ENCODE results near the gene LRRFIP1. TPM values are rescaled to one million over a fixed set of nuclear protein-coding genes. Genes with fewer than 3 reads are reported as not detected.

The LRRFIP1 gene
- total and polyA plus RNA-seq, 2 of the 13 experiments (the other 11 are each of a cell fraction or from before 2014, with no cell fraction given) = 15.9 to 40.5 TPM

DNA sequence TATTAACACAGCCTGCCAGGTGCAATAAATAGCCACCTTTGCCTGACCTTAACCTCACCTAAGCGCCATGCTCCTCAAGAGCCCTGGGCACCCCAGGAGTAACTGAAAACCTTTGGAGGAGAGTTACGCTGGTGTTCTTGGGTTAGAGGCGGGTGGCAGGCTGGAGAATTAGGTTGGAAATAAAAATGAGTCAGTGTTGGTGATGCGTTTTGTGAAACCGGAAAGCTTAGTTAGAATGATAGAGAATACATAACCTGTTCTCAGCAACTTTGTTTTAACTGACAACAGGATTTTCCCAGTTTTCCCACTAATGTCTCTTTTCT, 17.0 kb downstream of the LRRFIP1 start:
- POLR2A ChIA-PET = no interaction called here

DNA sequence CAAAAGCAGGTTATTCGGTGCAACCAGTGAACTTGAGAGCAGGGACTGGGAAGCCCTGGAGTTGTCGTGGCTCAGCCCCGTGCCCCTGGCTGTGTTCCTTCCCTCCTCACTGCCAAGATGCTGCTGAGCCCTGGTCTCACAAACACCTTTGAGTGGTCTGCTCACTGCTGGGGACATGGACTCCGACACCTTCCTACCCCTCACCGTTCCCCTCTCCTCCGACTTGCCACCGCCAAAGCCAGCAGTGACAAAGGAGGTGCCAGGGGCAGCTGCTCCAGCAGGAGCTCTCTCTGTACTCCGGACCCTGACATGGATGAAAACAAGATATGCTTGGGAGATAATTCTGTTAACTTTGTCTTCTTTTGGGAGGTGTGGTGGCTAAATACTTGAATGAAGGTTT, 17.9 kb downstream of the LRRFIP1 start:
- no peaks in the 10 kb centered on the region for H3K27me3 ChIP-seq (ENCODE audit: control insufficient read depth in 1 of 2, insufficient read depth in 2 of 2, low read length in 2 of 2)
- no peak overlapping the region for H3K4me3 ChIP-seq (replicated peaks in 1 of 3; ENCODE audit: insufficient read depth in 1 of 3, low read depth in 2 of 3, low read length in 3 of 3)
- no peak overlapping the region for H3K9ac ChIP-seq (ENCODE audit: insufficient read depth, low read depth, low read length)
- CTCF ChIA-PET (ENCODE audit: low intra/inter-chr PET ratio, low total read pairs) = no interaction called here
- no peaks in the 10 kb centered on the region for H3K79me2 ChIP-seq (ENCODE audit: insufficient read depth, low read length)
- POLR2A ChIA-PET = interaction anchor here (0.9 kb wide), 1 partner anchor 24 kb away, joined by 3 read pairs; no protein-coding TSS in a partner anchor
- in situ Hi-C loops (cut with HindIII; ENCODE audit: extremely low pct_ligation_motif_present, low pct_unique_long_range_greater_than_20kb) (no loop called here), intact Hi-C loops (cut with micrococcal nuclease; ENCODE audit: unreplicated experiment) (no loop called here)
- ATAC-seq = no peak; the same call in 2 of the 3 replicates
- peaks cover 15% of the 10 kb centered on the region for H3K4me1 ChIP-seq (ENCODE audit: insufficient read depth, low read length)
- no peak overlapping the region for H3K27ac ChIP-seq (ENCODE audit: extremely low read length, insufficient read depth, low read length)
- TF ChIP-seq ZNF431 (CRISPR knock-in tag; IDR thresholded peaks at IDR 0.05; ENCODE audit: borderline replicate concordance, low read depth) (no peak), ZNF556 (CRISPR knock-in tag; IDR thresholded peaks at IDR 0.05; ENCODE audit: borderline replicate concordance) (no peak)
- TF ChIP-seq, protein P1, sequence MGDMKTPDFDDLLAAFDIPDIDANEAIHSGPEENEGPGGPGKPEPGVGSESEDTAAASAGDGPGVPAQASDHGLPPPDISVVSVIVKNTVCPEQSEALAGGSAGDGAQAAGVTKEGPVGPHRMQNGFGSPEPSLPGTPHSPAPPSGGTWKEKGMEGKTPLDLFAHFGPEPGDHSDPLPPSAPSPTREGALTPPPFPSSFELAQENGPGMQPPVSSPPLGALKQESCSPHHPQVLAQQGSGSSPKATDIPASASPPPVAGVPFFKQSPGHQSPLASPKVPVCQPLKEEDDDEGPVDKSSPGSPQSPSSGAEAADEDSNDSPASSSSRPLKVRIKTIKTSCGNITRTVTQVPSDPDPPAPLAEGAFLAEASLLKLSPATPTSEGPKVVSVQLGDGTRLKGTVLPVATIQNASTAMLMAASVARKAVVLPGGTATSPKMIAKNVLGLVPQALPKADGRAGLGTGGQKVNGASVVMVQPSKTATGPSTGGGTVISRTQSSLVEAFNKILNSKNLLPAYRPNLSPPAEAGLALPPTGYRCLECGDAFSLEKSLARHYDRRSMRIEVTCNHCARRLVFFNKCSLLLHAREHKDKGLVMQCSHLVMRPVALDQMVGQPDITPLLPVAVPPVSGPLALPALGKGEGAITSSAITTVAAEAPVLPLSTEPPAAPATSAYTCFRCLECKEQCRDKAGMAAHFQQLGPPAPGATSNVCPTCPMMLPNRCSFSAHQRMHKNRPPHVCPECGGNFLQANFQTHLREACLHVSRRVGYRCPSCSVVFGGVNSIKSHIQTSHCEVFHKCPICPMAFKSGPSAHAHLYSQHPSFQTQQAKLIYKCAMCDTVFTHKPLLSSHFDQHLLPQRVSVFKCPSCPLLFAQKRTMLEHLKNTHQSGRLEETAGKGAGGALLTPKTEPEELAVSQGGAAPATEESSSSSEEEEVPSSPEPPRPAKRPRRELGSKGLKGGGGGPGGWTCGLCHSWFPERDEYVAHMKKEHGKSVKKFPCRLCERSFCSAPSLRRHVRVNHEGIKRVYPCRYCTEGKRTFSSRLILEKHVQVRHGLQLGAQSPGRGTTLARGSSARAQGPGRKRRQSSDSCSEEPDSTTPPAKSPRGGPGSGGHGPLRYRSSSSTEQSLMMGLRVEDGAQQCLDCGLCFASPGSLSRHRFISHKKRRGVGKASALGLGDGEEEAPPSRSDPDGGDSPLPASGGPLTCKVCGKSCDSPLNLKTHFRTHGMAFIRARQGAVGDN (CRISPR knock-in tag; IDR thresholded peaks at IDR 0.05) = peak; percentile 10; the same call in 1 of the 2 replicates
- no peaks in the 10 kb centered on the region for H3K9me3 ChIP-seq (ENCODE audit: low read length)
- H4K20me1 ChIP-seq (ENCODE audit: insufficient read depth, low read length) = no peaks in the 10 kb centered on the region
- H3K36me3 ChIP-seq (replicated peaks in 1 of 2; ENCODE audit: control insufficient read depth in 1 of 2, insufficient read depth in 2 of 2, low read length in 2 of 2) = no peaks in the 10 kb centered on the region
- WGBS (ENCODE audit: low lambda C conversion rate) = 62% methylated on average over 7 of the region's 8 CpGs
- DNase-seq (ENCODE audit: low spot score) = no peak
- no TSS peak for BruUV-seq (replicated peaks)
- H3K4me2 ChIP-seq (ENCODE audit: low read depth, low read length) = no peak overlapping the region
- H2AFZ ChIP-seq (ENCODE audit: low read length) = no peak overlapping the region
- FAIRE-seq = no peak

More for the DNA sequence above, 17.0 kb downstream of the LRRFIP1 start:
- Histone ChIP-seq H3K27ac (ENCODE audit: extremely low read length, insufficient read depth, low read length) (no peak overlapping the region), H3K79me2 (ENCODE audit: insufficient read depth, low read length) (no peaks in the 10 kb centered on the region), H3K9me3 (ENCODE audit: low read length) (no peaks in the 10 kb centered on the region), H3K4me1 (ENCODE audit: insufficient read depth, low read length) (peaks cover 24% of the 10 kb centered on the region), H3K9ac (ENCODE audit: insufficient read depth, low read depth, low read length) (no peak overlapping the region), H3K4me2 (ENCODE audit: low read depth, low read length) (no peak overlapping the region), H3K36me3 (replicated peaks in 1 of 2; ENCODE audit: control insufficient read depth in 1 of 2, insufficient read depth in 2 of 2, low read length in 2 of 2) (no peaks in the 10 kb centered on the region), H4K20me1 (ENCODE audit: insufficient read depth, low read length) (no peaks in the 10 kb centered on the region), H3K27me3 (ENCODE audit: control insufficient read depth in 1 of 2, insufficient read depth in 2 of 2, low read length in 2 of 2) (no peaks in the 10 kb centered on the region), H3K4me3 (replicated peaks in 1 of 3; ENCODE audit: insufficient read depth in 1 of 3, low read depth in 2 of 3, low read length in 3 of 3) (no peak overlapping the region), H2AFZ (ENCODE audit: low read length) (no peak overlapping the region)
- no TSS peak for BruUV-seq (replicated peaks)
- WGBS (ENCODE audit: low lambda C conversion rate) = 95% methylated on average over 5 of the region's 5 CpGs
- TF ChIP-seq EED (CRISPR knock-in tag; IDR thresholded peaks at IDR 0.05) (no peak), ZNF225 (CRISPR knock-in tag; IDR thresholded peaks at IDR 0.05) (no peak), SMARCE1 (IDR thresholded peaks at IDR 0.05; ENCODE audit: borderline replicate concordance) (no peak)
- TF ChIP-seq, protein P2, sequence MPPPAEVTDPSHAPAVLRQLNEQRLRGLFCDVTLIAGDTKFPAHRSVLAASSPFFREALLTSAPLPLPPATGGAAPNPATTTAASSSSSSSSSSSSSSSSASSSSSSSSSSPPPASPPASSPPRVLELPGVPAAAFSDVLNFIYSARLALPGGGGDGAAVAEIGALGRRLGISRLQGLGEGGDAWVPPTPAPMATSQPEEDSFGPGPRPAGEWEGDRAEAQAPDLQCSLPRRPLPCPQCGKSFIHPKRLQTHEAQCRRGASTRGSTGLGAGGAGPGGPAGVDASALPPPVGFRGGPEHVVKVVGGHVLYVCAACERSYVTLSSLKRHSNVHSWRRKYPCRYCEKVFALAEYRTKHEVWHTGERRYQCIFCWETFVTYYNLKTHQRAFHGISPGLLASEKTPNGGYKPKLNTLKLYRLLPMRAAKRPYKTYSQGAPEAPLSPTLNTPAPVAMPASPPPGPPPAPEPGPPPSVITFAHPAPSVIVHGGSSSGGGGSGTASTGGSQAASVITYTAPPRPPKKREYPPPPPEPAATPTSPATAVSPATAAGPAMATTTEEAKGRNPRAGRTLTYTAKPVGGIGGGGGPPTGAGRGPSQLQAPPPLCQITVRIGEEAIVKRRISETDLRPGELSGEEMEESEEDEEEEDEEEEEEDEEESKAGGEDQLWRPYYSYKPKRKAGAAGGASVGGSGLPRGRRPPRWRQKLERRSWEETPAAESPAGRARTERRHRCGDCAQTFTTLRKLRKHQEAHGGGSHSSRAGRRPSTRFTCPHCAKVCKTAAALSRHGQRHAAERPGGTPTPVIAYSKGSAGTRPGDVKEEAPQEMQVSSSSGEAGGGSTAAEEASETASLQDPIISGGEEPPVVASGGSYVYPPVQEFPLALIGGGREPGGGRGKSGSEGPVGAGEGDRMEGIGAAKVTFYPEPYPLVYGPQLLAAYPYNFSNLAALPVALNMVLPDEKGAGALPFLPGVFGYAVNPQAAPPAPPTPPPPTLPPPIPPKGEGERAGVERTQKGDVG (CRISPR knock-in tag; IDR thresholded peaks at IDR 0.05; ENCODE audit: borderline replicate concordance) = no peak
- in situ Hi-C loops (cut with HindIII; ENCODE audit: extremely low pct_ligation_motif_present, low pct_unique_long_range_greater_than_20kb) (no loop called here), intact Hi-C loops (cut with micrococcal nuclease; ENCODE audit: unreplicated experiment) (no loop called here)
- FAIRE-seq (no peak), ATAC-seq (no peak), DNase-seq (ENCODE audit: low spot score) (no peak)
- CTCF ChIA-PET (ENCODE audit: low intra/inter-chr PET ratio, low total read pairs) = no interaction called here

All from HepG2 (cell line).